K562 (cell line): ENCODE results near the gene RORC. TPM values are rescaled to one million over a fixed set of nuclear protein-coding genes. Genes with fewer than 3 reads are reported as not detected.
A peak's percentile ranks its signal among the peaks of the same experiment; 100 is the strongest.

Source experiments
- CBFB ChIP-seq: sonication (generic); formaldehyde crosslinking; IDR thresholded peaks from 2 replicates; pipeline ENCODE4 v1.4.0; 2020; ENCODE audit warnings: mild to moderate bottlenecking, missing genetic modification reagents
- CTCF ChIP-seq, 3 experiments: IDR thresholded peaks in 2 of 3; conservative IDR thresholded peaks in 1 of 3; 2 replicates each; pipeline ENCODE4 v1.5.1; 2011 to 2012; ENCODE audit warnings: low read length in 3 of 3, mild to moderate bottlenecking in 3 of 3, control low read depth in 2 of 3, improper control_type of control experiment in 1 of 3, inconsistent platforms in 1 of 3, low read depth in 1 of 3, mixed read lengths in 1 of 3, moderate library complexity in 1 of 3; ENCODE audit not compliant: insufficient read depth in 2 of 3
- FOXA3 ChIP-seq, 2 experiments: fragments of 450-650 bp in 1 of 2; sonication (generic) in 1 of 2; formaldehyde crosslinking; IDR thresholded peaks in 1 of 2; conservative IDR thresholded peaks in 1 of 2; 2 replicates each; pipeline versions ENCODE4 v1.4.0 to v1.8.0; 2020 to 2022; ENCODE audit warnings: mild to moderate bottlenecking in 2 of 2, missing genetic modification reagents in 1 of 2
- HBP1 ChIP-seq: fragments of 450-650 bp; formaldehyde crosslinking; IDR thresholded peaks from 2 replicates; pipeline ENCODE4 v1.4.0; 2022; ENCODE audit warnings: missing genetic modification characterization
- HIVEP1 ChIP-seq: fragments of 250-450 bp; sonication (Bioruptor Pico); IDR thresholded peaks from 2 replicates; pipeline ENCODE4 v1.4.0; 2020; ENCODE audit warnings: mild to moderate bottlenecking
- IRF2 ChIP-seq: sonication (generic); formaldehyde crosslinking; IDR thresholded peaks from 2 replicates; pipeline ENCODE4 v1.8.1; 2022; ENCODE audit warnings: mild to moderate bottlenecking, missing genetic modification reagents
- PHB ChIP-seq: fragments of 250-450 bp; sonication (Bioruptor Pico); IDR thresholded peaks from 2 replicates; pipeline ENCODE4 v1.5.0; 2021
- TCF7L2 ChIP-seq: fragments of 150-350 bp; IDR thresholded peaks from 2 replicates; pipeline ENCODE4 v1.6.1; 2016; ENCODE audit warnings: low read depth, mild to moderate bottlenecking, low read length, moderate library complexity
- ZBTB40 ChIP-seq, 2 experiments: fragments of 450-650 bp in 1 of 2; sonication (generic) in 1 of 2; formaldehyde crosslinking in 1 of 2; IDR thresholded peaks; 2 replicates each; pipeline versions ENCODE4 v1.7.1 to v1.9.0; 2016 to 2022; ENCODE audit warnings: inconsistent platforms in 1 of 2, mild to moderate bottlenecking in 1 of 2, missing genetic modification reagents in 1 of 2
- ZNF263 ChIP-seq: sonication (generic); formaldehyde crosslinking; IDR thresholded peaks from 2 replicates; pipeline ENCODE4 v1.8.0; 2022; ENCODE audit warnings: mild to moderate bottlenecking, missing genetic modification reagents, borderline replicate concordance
- ZNF586 ChIP-seq: fragments of 450-650 bp; formaldehyde crosslinking; conservative IDR thresholded peaks from 2 replicates; pipeline ENCODE4 v1.4.0; 2020; ENCODE audit warnings: mild to moderate bottlenecking, moderate library complexity
- ZNF696 ChIP-seq: fragments of 250-450 bp; sonication (Bioruptor Pico); conservative IDR thresholded peaks from 2 replicates; pipeline ENCODE4 v1.4.0; 2020; ENCODE audit warnings: mild to moderate bottlenecking, moderate library complexity
- polyA plus RNA-seq, 8 experiments: library from polyadenylated mRNA; depleted of rRNA in 4 of 8; stranded (reverse) in 5 of 8; unstranded in 3 of 8; fragments of >200 nt; fragmentation: Nextera tagmentation in 2 of 8; fragmentation: Illumina TruSeq in 1 of 8; extraction: Ambion mirVana in 2 of 8; extraction: Trizol in 1 of 8; gene quantifications; 2 replicates each; pipeline versions ENCODE4 v1.2.1 to v1.2.3, GENCODE V29; 2011 to 2014; ENCODE audit warnings: inconsistent platforms in 1 of 8, missing spikeins in 1 of 8
- total RNA-seq, 7 experiments: library from RNA; depleted of rRNA in 6 of 7; stranded (reverse); fragments of >200 nt in 6 of 7; fragmentation: Illumina TruSeq in 2 of 7; extraction: Trizol in 2 of 7; gene quantifications; 2 replicates each; pipeline versions ENCODE4 v1.2.1 to v1.2.3, GENCODE V29; 2011 to 2021; ENCODE audit warnings: low replicate concordance in 1 of 7

Gene RORC
- total and polyA plus RNA-seq, 9 of the 15 experiments (the other 6 are each of a cell fraction or from before 2014, with no cell fraction given) = not detected

- TF ChIP-seq ZBTB40 (IDR thresholded peaks at IDR 0.05) (0 out of 2 replicates have a peak, but pooled peaks have one; percentile 26), ZBTB40 (CRISPR knock-in tag; IDR thresholded peaks at IDR 0.05) (no peak), ZNF696 (CRISPR knock-in tag) (no peak), IRF2 (no peak), TCF7L2 (no peak), CBFB (CRISPR knock-in tag) (no peak), ZNF263 (no peak; the same call in 1 of the 2 replicates), HIVEP1 (CRISPR knock-in tag) (no peak), CTCF (IDR thresholded peaks at IDR 0.05 in 2 of 3, conservative IDR thresholded peaks at IDR 0.05 in 1 of 3; ENCODE audit: insufficient read depth in 2 of 3, low read depth in 1 of 3, low read length in 3 of 3) (peak; percentile 46 to 60 (median 52)), ZNF586 (no peak), HBP1 (peak; percentile 68; the same call in 1 of the 2 replicates), FOXA3 (CRISPR knock-in tag; conservative IDR thresholded peaks at IDR 0.05 in 1 of 2, IDR thresholded peaks at IDR 0.05 in 1 of 2) (no peak), PHB (peak; percentile 73; the same call in 1 of the 2 replicates)
Observed at GRCh38 chr1:151790071-151790939, 41.3 kb downstream of the RORC start, which contains the start of gene TDRKH (continued).
